NCI-H1105 (cell line): ENCODE data around the gene KATNB1.

Experiments
- DNase-seq: peaks from one replicate; lab custom pipeline; 2025; lab: John Stamatoyannopoulos, UW

Gene KATNB1

GRCh38 chr16:57735755-57736418, at the start of gene KATNB1:
Gene KATNB1, plus strand, starts transcription at chr16:57735770. Its CDS starts 1,474 bp downstream, at chr16:57737244.
- no peak for DNase-seq

GRCh38 chr16:57686577-57686976, 49.0 kb upstream of the KATNB1 start:
- no peak for DNase-seq

- DNase-seq: no peak
Measured at GRCh38 chr16:57687363-57687929, 48.1 kb upstream of the KATNB1 start.

GRCh38 chr16:57688487-57688986, 47.0 kb upstream of the KATNB1 start:
- no peak for DNase-seq

GRCh38 chr16:57688987-57689761, 46.4 kb upstream of the KATNB1 start:
- no peak for DNase-seq

GRCh38 chr16:57689762-57690558, 45.6 kb upstream of the KATNB1 start:
- DNase-seq: no peak

GRCh38 chr16:57690782-57691471, 44.6 kb upstream of the KATNB1 start:
- DNase-seq: no peak

GRCh38 chr16:57692636-57693035, 42.9 kb upstream of the KATNB1 start:
- no peak for DNase-seq

GRCh38 chr16:57693550-57693949, 42.0 kb upstream of the KATNB1 start:
- no peak for DNase-seq

GRCh38 chr16:57694231-57694724, 41.3 kb upstream of the KATNB1 start:
- no peak for DNase-seq

- DNase-seq: peak; percentile 46
Measured at GRCh38 chr16:57694725-57695679, 40.6 kb upstream of the KATNB1 start, which contains the start of gene DRC7. Gene DRC7, plus strand, starts transcription at chr16:57694806. Its CDS starts 3,144 bp downstream, at chr16:57697950.

GRCh38 chr16:57695680-57696069, 39.9 kb upstream of the KATNB1 start:
- no peak for DNase-seq

GRCh38 chr16:57696240-57696639, 39.3 kb upstream of the KATNB1 start:
- no peak for DNase-seq

- DNase-seq: no peak
Measured at GRCh38 chr16:57697896-57698537, 37.6 kb upstream of the KATNB1 start.

GRCh38 chr16:57698812-57699405, 36.7 kb upstream of the KATNB1 start:
- DNase-seq: no peak

- no peak for DNase-seq
Measured at GRCh38 chr16:57699481-57699880, 36.1 kb upstream of the KATNB1 start.

- DNase-seq: no peak
Measured at GRCh38 chr16:57699899-57700298, 35.7 kb upstream of the KATNB1 start.

GRCh38 chr16:57700781-57701551, 34.6 kb upstream of the KATNB1 start:
- no peak for DNase-seq
